GM18507 (cell line): ENCODE results near the gene TCTN3.
"Not testable (repeated sequence)": the region's sequence is repeated elsewhere in the genome, so short reads cannot be mapped to it uniquely, and the experiment has no call there.

Source experiments
- DNase-seq: peaks from one replicate; pipeline ENCODE4 v3.0.0; 2011; ENCODE audit warnings: low read depth; ENCODE audit not compliant: insufficient read length; ENCODE audit errors: extremely low spot score
- FAIRE-seq: peaks from 2 replicates; lab custom pipeline; 2011; peaks lifted over from hg19 to GRCh38; lab: Jason Lieb, UNC

Gene TCTN3

GRCh38 chr10:95693071-95693667 is 558 bp downstream of the TCTN3 start:
- DNase-seq (no peak), FAIRE-seq (no peak)

- FAIRE-seq (no peak), DNase-seq (no peak)
Measured at GRCh38 chr10:95691281-95691680, 2.4 kb downstream of the TCTN3 start.

- DNase-seq (no peak), FAIRE-seq (peak; percentile 48)
Measured at GRCh38 chr10:95688648-95689047, 5.1 kb downstream of the TCTN3 start.

GRCh38 chr10:95683966-95684365 is 9.8 kb downstream of the TCTN3 start:
- DNase-seq, result no peak
- FAIRE-seq, result no peak

- no peak for FAIRE-seq
- no peak for DNase-seq
Measured at GRCh38 chr10:95675403-95676116, 18.2 kb downstream of the TCTN3 start.

GRCh38 chr10:95674643-95675042 is 19.1 kb downstream of the TCTN3 start:
- FAIRE-seq, result no peak

GRCh38 chr10:95672641-95673040 is 21.1 kb downstream of the TCTN3 start:
- not testable (repeated sequence) for DNase-seq, FAIRE-seq

More at GRCh38 chr10:95674643-95675042, 19.1 kb downstream of the TCTN3 start:
- DNase-seq, result no peak

- DNase-seq, result no peak
- no peak for FAIRE-seq
Measured at GRCh38 chr10:95664543-95664942, 29.2 kb downstream of the TCTN3 start.

- DNase-seq (no peak), FAIRE-seq (no peak)
Measured at GRCh38 chr10:95663496-95663895, 30.2 kb downstream of the TCTN3 start.

GRCh38 chr10:95661818-95662217 is 31.9 kb downstream of the TCTN3 start:
- FAIRE-seq (no peak), DNase-seq (no peak)

GRCh38 chr10:95660283-95660682 is 33.4 kb downstream of the TCTN3 start:
- DNase-seq, result no peak
- FAIRE-seq, result no peak

- no peak for FAIRE-seq
- no peak for DNase-seq
Measured at GRCh38 chr10:95657250-95657649, 36.5 kb downstream of the TCTN3 start.

GRCh38 chr10:95656291-95657164 is 37.2 kb downstream of the TCTN3 start, which contains the start of gene ALDH18A1:
Gene ALDH18A1, minus strand, starts transcription at chr10:95656711. Its CDS starts 3,334 bp downstream, at chr10:95653377.
- DNase-seq (peak; percentile 91), FAIRE-seq (peak; percentile 97)

GRCh38 chr10:95655571-95656290 is 38.0 kb downstream of the TCTN3 start:
- DNase-seq, result no peak
- peak; percentile 69 for FAIRE-seq

- no peak for FAIRE-seq
Measured at GRCh38 chr10:95653895-95654294, 39.8 kb downstream of the TCTN3 start.

GRCh38 chr10:95651346-95652060 is 42.2 kb downstream of the TCTN3 start:
- DNase-seq (no peak), FAIRE-seq (no peak)

More at GRCh38 chr10:95653895-95654294, 39.8 kb downstream of the TCTN3 start:
- DNase-seq, result no peak

GRCh38 chr10:95650232-95650631 is 43.5 kb downstream of the TCTN3 start:
- FAIRE-seq (no peak), DNase-seq (no peak)

- no peak for DNase-seq
- FAIRE-seq, result no peak
Measured at GRCh38 chr10:95648138-95648537, 45.6 kb downstream of the TCTN3 start.

- DNase-seq (no peak), FAIRE-seq (no peak)
Measured at GRCh38 chr10:95646160-95646559, 47.6 kb downstream of the TCTN3 start.
